Measurements from ENCODE around the gene PINK1. TPM values are rescaled to one million over a fixed set of nuclear protein-coding genes. Genes with fewer than 3 reads are reported as not detected.
A peak's percentile ranks its signal among the peaks of the same experiment; 100 is the strongest.

PINK1 gene
- total RNA-seq, 2 donors from 2014 or later: 173 to 174 TPM

GRCh38 chr1:20697563-20697962 is 64.3 kb downstream of the PINK1 start:
- peak overlapping the region; percentile 71 to 83 for H3K27ac ChIP-seq
- TF ChIP-seq CTCF (IDR thresholded peaks at IDR 0.05): no peak
- H3K9me3 ChIP-seq: no peaks in the 10 kb centered on the region
- H3K4me1 ChIP-seq: peaks cover 0 to 13% of the 10 kb centered on the region in 2 donors
- no peaks in the 10 kb centered on the region for H3K36me3 ChIP-seq
- H3K27me3 ChIP-seq: no peaks in the 10 kb centered on the region
- no peak overlapping the region for H3K4me3 ChIP-seq
- DNase-seq (ENCODE audit: low spot score): no peak

- no peak overlapping the region for H3K27ac ChIP-seq
- H3K4me3 ChIP-seq: no peak overlapping the region
- no peaks in the 10 kb centered on the region for H3K27me3 ChIP-seq
- no peaks in the 10 kb centered on the region for H3K9me3 ChIP-seq
- DNase-seq (ENCODE audit: low spot score): no peak
- TF ChIP-seq CTCF (IDR thresholded peaks at IDR 0.05): no peak
- peaks cover 0 to 13% of the 10 kb centered on the region in 2 donors for H3K4me1 ChIP-seq
- H3K36me3 ChIP-seq: no peaks in the 10 kb centered on the region
These were observed 65.1 kb downstream of the PINK1 start for GRCh38 chr1:20698195-20698910.

DNA sequence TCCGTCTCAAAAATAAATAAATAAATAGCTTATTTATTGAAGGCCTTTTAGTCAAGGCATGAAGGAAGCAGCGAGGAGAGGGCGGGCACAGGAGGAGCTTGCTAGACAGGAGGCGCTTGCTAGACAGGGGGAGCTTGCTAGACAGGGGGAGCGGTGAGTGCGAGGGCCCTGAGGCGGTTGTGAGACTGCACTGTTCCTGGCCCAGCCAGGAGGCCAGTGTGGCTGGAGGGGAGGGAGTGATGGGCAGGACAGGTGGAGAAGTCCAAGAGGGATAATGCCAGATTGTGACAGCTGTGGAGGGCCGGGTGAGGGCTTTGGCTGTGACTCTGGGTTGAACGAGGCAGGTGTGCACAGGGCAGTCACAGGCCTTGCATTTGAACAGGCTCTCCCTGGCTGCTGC is 66.3 kb downstream of the PINK1 start:
- H3K4me1 ChIP-seq: peaks cover 0 to 13% of the 10 kb centered on the region in 2 donors
- H3K36me3 ChIP-seq: no peaks in the 10 kb centered on the region
- no peaks in the 10 kb centered on the region for H3K9me3 ChIP-seq
- H3K4me3 ChIP-seq: no peak overlapping the region
- no peaks in the 10 kb centered on the region for H3K27me3 ChIP-seq
- no peak overlapping the region for H3K27ac ChIP-seq
- no peak for DNase-seq (ENCODE audit: low spot score)
- no peak for TF ChIP-seq CTCF (IDR thresholded peaks at IDR 0.05)

DNA sequence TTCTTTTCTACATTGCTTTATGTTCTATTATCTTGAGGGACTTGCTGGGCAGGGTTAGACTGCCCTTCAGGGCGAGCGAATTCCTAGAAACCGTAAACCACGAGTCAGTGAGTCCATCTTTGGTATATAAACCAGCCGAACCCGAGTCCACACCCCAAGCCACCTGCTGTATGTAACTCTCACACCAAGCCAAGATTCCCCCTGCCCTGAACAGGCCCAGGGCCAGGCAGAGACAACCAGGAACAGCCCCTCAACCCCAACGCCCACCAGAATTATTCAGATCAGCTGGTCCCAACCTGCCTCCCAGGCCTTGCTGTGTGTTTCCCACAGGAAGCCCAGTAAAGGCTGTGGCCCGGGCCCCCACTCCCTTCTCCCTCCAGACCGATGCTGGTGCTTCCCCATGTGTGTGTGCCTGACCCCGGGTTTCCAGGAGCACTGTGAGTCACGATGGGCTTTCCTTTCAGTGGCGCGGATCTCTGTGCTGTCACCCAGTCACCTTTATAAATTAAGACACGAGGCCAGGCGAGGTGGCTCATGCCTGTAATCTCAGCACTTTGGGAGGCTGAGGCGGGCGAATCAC is 67.5 kb downstream of the PINK1 start:
- no peaks in the 10 kb centered on the region for H3K36me3 ChIP-seq
- DNase-seq (ENCODE audit: low spot score): no peak

More for the DNA sequence above, 67.5 kb downstream of the PINK1 start:
- no peak overlapping the region for H3K27ac ChIP-seq
- H3K4me3 ChIP-seq: no peak overlapping the region
- TF ChIP-seq CTCF (IDR thresholded peaks at IDR 0.05): no peak
- H3K4me1 ChIP-seq: peaks cover 0 to 13% of the 10 kb centered on the region in 2 donors
- no peaks in the 10 kb centered on the region for H3K27me3 ChIP-seq
- no peaks in the 10 kb centered on the region for H3K9me3 ChIP-seq

Other genes starting within 250 kb of the PINK1 start
- 10 to 100 TPM in 1 of 2 donors, 1 to 10 TPM in 1; 5.3 to 13.4 TPM for gene CAMK2N1, start 147.2 kb upstream of the PINK1 start, total RNA-seq
- gene MUL1, start 125.3 kb upstream of the PINK1 start, total RNA-seq: 10 to 100 TPM; 37.3 to 47.8 TPM
- gene FAM43B, start 80.9 kb upstream of the PINK1 start, total RNA-seq: 1 to 10 TPM; 1.4 to 1.7 TPM
- 1 to 10 TPM; 1.3 to 6.6 TPM for gene CDA, start 44.4 kb upstream of the PINK1 start, total RNA-seq
- gene DDOST, start 27.9 kb downstream of the PINK1 start, total RNA-seq: 100 to 1,000 TPM; 147 to 152 TPM
- 1 to 10 TPM; 2.6 to 6.0 TPM for gene KIF17, start 84.5 kb downstream of the PINK1 start, total RNA-seq
- gene SH2D5, start 99.2 kb downstream of the PINK1 start, total RNA-seq: under 1 TPM in 1 of 2 donors, not detected in 1; 0.63 TPM
- 100 to 1,000 TPM; 106 to 115 TPM for gene HP1BP3, start 153.8 kb downstream of the PINK1 start, total RNA-seq